ENCODE measurements around the gene PADI6.

PADI6 gene

GRCh38 chr1:17358557-17358956, 13.4 kb upstream of the PADI6 start:
- DNase-seq = no peak

DNA sequence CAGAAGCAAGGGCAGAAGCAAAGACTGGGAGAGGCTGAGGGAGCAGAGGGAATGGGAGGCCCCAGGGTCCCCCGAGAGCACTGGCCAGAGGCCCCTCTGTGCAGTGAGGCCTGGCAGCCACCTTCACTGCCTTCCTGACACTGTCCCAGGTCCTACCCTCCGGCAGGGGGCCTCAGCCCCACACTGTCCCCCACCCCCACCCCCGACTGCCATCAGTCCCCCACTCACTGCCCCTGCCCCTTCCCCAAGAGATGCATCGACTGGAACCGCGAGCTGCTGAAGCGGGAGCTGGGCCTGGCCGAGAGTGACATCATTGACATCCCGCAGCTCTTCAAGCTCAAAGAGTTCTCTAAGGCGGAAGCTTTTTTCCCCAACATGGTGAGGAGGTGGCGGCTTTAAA, 13.0 kb upstream of the PADI6 start:
- no peak for DNase-seq

DNA sequence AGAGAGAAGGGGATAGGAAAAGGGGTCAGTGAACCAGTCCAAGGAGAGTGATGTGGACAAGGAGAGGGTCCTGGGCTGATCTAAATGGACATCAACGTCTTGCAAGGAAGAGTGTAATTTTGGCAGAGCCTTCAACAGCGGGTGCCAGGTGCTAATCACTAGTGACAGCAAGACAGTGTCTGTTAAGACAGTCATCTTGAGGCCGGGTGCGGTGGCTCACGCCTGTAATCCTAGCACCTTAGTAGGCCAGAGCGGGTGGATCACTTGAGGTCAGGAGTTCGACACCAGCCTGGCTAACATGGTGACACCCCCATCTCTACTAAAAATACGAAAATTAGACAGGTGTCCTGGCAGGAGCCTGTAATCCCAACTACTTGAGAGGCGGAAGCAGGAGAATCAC, 12.2 kb upstream of the PADI6 start:
- DNase-seq = no peak

GRCh38 chr1:17360272-17360956, 11.6 kb upstream of the PADI6 start:
- DNase-seq = no peak

DNA sequence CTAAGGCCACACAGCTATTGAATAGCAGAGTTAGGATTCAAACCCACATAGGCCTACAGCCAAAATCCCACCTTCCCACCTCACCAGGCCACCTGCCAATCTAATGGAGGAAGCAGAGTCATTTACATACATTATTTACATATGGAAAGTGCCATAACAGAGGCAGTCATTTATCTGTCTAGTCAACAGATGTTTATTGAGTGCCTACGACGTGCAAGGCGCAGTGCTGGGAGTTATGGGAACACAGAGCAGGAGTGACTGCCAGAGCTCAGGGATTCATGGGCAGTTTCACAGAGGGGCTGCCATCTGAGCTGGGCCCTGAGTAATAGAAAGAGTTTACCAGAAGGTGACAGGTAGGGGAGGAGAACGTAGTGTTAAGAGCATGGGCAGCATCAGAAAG, 10.3 kb upstream of the PADI6 start:
- DNase-seq = no peak

- no peak for DNase-seq
Measured at GRCh38 chr1:17363351-17363750, 8.6 kb upstream of the PADI6 start.

- DNase-seq = no peak
Measured at GRCh38 chr1:17363771-17364170, 8.2 kb upstream of the PADI6 start.

- no peak for DNase-seq
Measured at GRCh38 chr1:17365293-17365692, 6.7 kb upstream of the PADI6 start.

DNA sequence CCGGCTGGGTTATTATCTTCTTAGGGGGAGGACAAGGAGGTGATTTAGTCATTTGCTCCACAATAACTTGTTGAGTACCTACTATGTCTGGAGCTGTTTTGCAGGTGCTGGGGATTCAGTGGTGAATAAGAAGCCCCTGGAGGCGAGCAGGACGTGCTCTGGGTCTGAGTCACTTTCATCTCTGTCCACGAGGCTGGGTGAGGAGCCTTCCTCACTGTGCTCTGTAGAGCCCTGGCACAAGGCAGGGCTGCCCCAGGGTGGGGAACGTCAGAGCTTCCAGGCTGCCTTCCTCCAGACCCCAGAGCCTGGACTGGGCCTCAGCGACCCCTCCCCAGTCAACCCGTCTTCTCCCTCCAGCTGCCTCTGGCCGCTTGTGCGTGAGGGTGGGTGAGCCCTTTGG, 2.5 kb upstream of the PADI6 start:
- DNase-seq = no peak

GRCh38 chr1:17370618-17371017, 1.4 kb upstream of the PADI6 start:
- DNase-seq = no peak

DNA sequence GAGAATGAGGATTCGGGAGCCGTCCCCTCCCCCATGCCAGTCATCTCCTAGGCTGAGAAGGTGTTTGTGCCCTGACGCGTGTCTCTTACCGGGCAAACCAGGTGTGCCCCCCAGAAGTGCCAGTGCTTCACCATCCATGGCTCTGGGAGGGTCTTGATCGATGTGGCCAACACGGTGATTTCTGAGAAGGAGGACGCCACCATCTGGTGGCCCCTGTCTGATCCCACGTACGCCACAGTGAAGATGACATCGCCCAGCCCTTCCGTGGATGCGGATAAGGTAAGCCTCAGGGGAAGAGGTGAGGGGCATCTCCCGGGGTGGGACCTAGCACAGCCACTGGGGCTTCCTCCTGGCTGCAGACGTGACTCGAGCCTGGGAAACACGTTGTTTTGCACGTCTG, 959 bp downstream of the PADI6 start:
- DNase-seq = no peak

DNA sequence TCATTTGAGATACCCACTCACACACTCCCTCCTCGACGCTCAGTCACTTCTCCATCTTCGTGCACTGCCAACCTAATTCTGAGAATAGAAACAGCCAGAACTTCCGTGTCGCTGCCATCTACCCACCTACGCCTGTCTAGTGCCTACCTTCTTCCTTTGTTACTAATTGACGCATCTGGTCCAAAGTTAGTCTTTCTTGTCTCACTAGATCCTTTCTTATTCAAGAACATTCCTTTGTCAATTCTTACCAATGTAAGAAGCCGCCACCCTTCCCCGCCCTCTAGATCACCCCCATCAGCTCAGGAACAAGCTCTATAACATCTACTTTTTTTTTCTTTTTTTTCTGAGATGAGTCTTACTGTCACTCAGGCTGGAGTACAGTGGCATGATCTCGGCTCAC, 3.7 kb downstream of the PADI6 start:
- DNase-seq = no peak

DNA sequence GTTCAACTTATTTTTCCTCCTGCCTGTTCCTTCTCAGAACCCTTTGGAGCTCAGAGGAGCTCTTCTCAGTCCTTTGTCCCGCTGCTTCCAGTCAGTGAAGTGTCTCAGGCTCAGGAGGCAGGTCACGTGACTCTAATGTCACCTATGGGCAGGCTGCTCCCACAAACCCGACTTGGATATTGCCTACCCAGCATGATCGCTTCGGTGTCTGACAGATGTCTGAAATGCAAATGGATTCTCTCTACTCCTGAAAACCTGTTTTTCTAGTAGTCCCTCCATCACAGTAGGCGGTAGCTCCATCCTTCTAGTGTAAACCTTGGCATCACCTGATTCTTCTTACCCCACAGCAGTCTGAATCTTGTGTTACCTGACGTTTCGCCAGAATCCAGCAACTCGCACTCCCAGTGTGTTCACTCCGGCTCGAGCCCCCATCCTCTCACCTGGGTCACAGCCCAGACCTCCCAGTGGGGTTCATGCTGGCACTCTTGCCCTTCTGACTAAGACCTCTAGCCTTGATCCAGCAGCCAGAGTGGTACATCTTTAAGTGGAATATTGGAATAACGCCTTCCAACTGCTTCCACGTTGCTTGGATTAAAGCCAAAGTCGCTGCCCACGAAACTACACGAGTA, 5.4 kb downstream of the PADI6 start:
- DNase-seq = no peak

DNA sequence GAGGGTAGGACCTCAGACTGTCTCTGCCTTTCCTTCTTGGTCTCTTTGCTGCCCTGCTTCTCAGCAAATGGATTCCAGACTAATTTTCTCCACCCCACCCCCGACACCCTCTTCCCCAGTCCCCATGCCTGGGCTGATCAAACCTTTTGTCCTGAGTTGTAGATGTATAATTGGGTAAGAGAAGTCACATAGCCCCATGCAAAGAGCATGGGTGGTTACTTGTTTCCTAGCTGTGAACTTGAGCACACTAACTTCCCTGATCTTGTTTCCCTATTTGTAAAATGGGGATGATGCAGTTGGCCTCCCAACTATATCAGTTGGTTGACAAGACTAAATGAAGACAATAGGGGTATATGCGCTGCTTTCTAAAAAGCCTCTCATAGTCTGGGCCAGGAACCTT, 9.2 kb downstream of the PADI6 start:
- DNase-seq = no peak

DNA sequence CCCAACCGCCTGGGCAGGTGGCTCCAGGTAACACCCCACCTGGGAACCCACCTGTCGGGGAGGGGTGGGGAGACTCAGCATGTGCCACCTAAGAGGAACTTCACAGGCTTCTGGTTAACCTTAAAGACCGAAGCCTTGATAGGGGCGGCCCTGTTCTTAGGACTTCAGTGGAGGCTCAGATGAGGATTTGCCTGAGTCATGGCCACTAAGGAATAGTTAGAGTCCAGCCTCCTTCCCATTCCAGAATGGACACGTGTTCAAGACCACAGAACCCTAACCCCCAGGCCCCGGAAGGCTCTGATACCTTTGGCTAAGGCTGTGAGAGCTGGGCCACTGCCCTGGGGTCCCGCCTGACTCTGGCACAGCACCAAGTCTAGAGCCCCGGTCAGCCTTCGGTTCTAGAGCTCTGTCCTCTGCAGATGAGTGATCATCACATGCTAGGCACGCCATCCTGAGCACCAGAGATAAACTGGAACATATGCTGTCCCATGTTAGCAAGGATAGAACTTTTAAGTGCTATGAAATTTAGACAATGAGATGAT, 20.3 kb downstream of the PADI6 start:
- DNase-seq = no peak

GRCh38 chr1:17393230-17393629, 21.2 kb downstream of the PADI6 start:
- no peak for DNase-seq

DNA sequence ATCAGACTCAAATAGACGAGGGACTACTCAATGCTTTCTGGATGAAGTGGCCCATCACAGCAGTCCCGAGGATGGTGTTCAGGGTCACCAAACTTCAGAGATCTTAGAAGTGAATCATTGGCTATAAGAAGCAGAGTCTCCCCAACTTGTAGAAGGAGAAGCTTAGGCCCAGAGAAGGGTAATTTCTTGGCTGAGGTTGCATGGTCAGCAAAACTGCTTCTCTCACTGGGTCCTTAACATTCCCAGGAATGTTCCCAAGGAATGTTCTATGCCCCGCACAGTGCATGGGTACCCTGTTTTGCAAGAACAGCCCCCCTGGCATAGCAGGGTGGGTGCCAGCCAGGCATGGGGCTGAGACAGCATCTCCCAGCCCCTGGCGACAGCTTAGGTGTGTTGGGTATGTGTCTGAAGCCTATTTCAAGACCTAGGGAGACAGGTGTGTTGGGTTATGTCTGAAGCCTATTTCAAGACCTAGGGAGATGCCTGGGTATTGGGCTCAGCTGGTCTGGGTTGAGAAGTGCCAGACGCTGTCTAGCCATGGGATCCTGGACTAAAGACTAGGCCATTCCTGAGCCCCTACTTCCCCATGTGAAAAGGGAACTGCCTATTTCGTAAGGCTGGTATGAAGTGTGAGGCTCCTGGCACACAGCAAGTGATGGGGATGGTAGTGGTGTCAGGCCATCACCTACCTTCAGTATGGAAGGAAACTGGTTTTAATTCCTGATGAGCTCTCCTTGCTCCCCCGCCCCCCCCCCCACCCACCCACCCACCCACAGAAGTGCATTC, 26.1 kb downstream of the PADI6 start:
- DNase-seq = no peak

DNA sequence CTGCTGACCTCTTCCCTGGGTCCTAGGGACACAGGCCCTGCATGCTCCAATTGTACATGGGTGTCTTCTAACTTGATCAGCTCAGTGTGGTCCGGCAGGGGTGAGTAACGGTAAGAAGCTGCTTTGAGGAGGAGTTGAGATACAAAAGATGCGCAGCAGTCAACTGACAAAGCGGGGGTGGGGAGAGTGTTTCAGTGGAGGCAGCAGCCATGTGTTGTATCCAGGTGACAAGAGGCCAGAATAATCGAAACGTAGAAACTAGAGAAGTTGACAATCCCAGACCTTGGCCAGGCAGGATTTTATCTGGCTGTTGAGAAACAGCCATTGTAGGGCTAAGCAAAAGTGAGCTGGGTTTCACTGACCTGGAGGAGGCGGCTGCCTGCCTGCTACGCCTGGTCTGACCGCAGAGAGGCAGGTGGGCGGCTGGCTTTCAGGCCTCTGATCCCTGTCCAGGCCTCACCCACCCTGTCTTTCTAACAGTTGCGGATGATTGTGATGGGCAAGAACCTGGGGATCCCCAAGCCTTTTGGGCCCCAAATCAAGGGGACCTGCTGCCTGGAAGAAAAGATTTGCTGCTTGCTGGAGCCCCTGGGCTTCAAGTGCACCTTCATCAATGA, 28.8 kb downstream of the PADI6 start:
- DNase-seq = no peak

- no peak for DNase-seq
Measured at GRCh38 chr1:17401841-17402240, 29.8 kb downstream of the PADI6 start.

DNA sequence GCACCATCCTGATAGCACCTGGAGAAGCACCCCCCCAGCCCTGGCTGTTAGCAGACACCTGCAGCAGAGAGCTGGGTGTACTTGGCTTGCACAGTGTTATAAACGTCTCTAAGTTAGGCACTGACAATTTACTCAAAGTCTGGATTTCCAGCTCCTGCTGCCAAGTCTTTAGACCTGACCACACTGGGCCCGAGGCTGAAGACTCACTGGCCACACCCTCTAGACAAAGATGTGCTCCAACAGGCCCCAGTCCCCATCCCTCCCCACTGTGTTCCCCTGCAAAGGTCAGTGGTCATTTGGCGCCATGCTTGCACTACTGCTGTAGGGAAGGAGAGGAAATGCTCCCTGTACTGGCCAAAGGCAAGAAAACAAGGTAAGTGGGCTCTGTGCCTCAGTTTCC, 31.1 kb downstream of the PADI6 start:
- no peak for DNase-seq

GRCh38 chr1:17404034-17404684, 32.2 kb downstream of the PADI6 start:
- DNase-seq = no peak

DNA sequence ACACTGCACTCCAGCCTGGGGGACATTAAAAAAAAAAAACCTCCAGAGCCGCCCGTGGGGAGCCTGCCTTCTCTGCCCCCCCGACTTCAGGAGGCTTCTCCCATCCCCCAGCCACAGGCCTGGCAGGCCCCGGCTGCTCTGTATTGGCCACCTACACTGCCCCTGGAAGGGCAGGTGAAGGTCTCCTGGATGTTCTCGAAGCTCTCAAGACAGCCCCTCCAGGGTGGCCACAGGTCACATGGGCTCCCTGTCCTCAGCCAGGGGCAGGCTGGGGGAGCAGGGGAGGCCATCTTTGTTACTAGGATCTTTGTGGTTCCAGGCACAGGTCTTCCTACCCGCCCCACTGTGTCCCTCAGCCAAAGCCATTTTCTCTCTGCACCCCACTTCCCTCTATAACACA, 32.8 kb downstream of the PADI6 start:
- DNase-seq = no peak
